HG03064 (cell line): ENCODE measurements around the gene PFDN1.

ENCODE experiments used
- ATAC-seq: cut with Tn5 transposase; IDR thresholded peaks from one replicate; pipeline ENCODE4 v1.9.1; 2021; ENCODE audit warnings: low read depth; ENCODE audit not compliant: unreplicated experiment

PFDN1 gene

GRCh38 chr5:140242890-140243585 lies 59.9 kb downstream of the PFDN1 start:
- no peak for ATAC-seq

- no peak for ATAC-seq
These were observed 60.8 kb downstream of the PFDN1 start for GRCh38 chr5:140242099-140242498.

GRCh38 chr5:140240987-140241706 lies 61.8 kb downstream of the PFDN1 start:
- ATAC-seq, result no peak

GRCh38 chr5:140239939-140240700 lies 62.8 kb downstream of the PFDN1 start:
- ATAC-seq, result no peak

GRCh38 chr5:140239461-140239860 lies 63.4 kb downstream of the PFDN1 start:
- no peak for ATAC-seq

- no peak for ATAC-seq
These were observed 64.1 kb downstream of the PFDN1 start for GRCh38 chr5:140238756-140239155.

- ATAC-seq, result no peak
These were observed 65.9 kb downstream of the PFDN1 start for GRCh38 chr5:140236891-140237598.

- ATAC-seq, result no peak
These were observed 66.9 kb downstream of the PFDN1 start for GRCh38 chr5:140235791-140236551.

GRCh38 chr5:140234377-140234989 lies 68.4 kb downstream of the PFDN1 start:
- no peak for ATAC-seq

GRCh38 chr5:140232731-140233130 lies 70.2 kb downstream of the PFDN1 start:
- ATAC-seq, result no peak

- ATAC-seq, result no peak
These were observed 72.5 kb downstream of the PFDN1 start for GRCh38 chr5:140230373-140230772.

- ATAC-seq, result no peak
These were observed 74.5 kb downstream of the PFDN1 start for GRCh38 chr5:140228364-140228837.

- no peak for ATAC-seq
These were observed 75.9 kb downstream of the PFDN1 start for GRCh38 chr5:140227046-140227445.

GRCh38 chr5:140225396-140225795 lies 77.5 kb downstream of the PFDN1 start:
- no peak for ATAC-seq

GRCh38 chr5:140224658-140225057 lies 78.2 kb downstream of the PFDN1 start:
- ATAC-seq, result no peak

- no peak for ATAC-seq
These were observed 79.3 kb downstream of the PFDN1 start for GRCh38 chr5:140223567-140223966.

- no peak for ATAC-seq
These were observed 80.5 kb downstream of the PFDN1 start for GRCh38 chr5:140222416-140222815.

- no peak for ATAC-seq
These were observed 81.1 kb downstream of the PFDN1 start for GRCh38 chr5:140221697-140222223.

GRCh38 chr5:140220698-140221064 lies 82.2 kb downstream of the PFDN1 start:
- no peak for ATAC-seq
